ENCODE results near the gene CACNA1C.
"Not testable (repeated sequence)": the region's sequence is repeated elsewhere in the genome, so short reads cannot be mapped to it uniquely, and the experiment has no call there.

CACNA1C gene

DNA sequence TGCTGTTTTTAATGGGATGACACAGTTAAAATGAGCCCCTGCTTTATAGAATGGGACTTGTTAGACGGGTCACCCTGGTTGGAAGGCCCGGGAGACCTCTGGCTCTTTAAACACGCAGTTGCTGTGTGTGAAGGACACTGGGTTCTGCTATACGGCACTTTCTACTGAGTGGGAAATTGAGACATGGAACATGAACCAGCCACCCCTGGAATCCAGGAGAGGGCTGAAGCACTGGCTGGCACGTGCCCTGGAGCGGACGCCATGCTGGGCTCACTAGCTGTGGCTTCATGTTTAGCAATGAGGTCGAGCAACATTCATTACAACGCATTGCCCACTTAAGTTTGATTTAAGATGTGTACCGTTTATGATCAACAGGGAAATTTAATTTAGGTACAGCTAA, 23.9 kb downstream of the CACNA1C start:
- no peak for DNase-seq

DNA sequence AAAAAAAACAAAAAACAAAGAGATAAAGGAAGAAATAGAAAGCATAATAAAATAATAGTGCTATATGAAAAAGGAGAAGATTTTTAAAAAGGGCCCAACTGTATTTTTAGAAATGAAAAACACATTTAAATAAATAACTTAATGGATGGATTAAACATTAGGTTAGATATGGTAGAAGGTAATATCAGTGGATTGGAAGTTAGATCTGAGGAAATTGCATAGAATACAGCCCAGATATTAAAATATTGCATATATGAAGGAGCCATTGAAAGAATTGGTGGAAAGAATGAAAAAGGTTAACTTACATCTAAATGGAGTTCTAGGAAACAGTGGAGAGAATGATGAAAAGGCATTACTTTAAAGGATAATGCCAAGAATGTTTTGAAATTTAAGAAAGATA, 27.8 kb downstream of the CACNA1C start:
- DNase-seq = no peak

DNA sequence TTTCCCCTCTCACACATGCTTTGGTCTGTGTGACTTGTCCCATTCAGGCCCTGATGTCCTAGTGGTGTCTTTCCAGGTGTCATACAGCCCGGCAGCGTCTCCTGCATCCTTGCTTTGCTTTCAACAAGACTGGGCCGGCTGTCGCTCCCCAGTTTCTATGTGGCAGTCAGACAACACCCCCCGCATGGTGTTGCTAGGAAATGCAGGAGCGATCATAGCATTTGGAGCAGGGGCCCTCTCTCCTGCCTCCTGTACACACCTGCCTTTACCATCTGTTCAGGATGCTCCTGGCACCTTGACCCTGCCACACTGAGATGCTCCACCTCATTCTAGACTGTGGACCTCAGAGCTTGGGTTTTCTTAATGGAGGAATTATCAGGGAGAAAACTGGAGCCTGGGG, 29.5 kb downstream of the CACNA1C start:
- no peak for DNase-seq

DNA sequence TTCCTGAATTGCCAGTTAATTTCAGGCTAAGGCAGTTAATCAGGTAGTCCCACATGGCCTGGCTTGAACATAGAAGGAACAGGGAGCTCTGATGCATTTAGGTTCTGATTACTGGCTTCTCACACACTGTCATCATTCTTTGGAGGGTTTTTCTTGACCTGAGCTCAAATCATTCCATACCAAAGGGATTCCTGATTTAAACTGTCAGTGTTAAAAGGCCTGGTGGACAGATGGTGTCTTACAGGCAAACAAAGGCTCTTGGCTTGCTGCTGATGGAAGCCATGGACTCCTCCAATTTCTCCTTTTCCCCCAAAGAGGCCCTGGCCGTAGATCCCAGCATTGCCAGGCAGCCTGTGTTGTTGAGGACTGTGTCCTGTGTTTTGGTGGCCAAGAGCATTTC, 30.2 kb downstream of the CACNA1C start:
- no peak for DNase-seq

DNA sequence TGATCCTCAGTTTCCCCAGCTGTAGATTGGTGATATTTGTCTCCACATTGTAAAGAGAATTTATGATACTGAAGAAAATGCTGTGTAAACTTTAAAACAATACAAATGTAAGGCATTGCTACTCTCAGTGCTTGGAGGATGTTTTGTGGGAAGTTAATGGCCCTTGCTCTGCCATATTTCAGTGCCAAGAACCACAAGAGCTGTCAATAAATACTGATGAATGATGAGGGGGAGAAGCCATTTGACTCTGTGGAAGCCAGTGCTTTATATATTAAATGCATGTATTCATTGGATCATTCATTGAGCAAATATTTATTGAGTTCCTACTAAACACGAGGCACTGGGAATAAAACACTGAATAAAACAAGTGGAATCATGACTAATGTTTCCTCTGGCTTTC, 30.8 kb downstream of the CACNA1C start:
- no peak for DNase-seq

DNA sequence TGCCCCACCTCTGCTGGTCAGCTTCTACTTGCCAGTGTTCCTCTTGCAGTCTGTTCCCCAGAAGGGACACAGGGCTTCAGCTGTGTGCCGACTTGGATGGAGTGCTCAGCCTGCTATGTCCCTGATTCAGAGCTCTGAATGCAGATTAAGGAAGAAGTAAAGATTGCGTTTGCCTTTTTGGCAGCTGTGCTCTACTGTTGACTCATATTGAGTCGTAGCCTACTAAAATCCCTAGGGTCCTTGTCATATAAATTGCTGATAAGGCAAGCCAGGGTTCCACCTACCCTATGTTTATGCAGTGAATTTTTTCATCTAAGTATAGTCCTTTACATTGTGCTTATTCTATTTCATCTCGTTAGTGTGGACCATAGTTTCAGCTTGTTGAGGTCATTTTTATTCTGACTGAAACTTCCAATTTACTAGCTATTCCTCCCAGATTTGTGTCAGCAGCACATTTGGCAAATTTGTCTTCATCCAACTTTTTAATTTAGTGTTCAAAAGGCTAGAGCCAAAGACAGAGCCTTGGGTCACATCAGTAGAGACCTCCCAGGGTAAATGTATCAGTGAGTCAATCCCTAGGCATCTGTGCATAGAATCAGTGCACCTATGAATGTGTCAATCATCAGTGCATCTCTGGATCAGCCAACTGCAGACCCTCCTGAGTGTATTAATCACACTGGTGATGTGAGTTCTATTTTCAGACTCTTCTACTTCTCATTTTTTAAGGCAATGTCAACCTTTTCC, 31.9 kb downstream of the CACNA1C start:
- no peak for DNase-seq

DNA sequence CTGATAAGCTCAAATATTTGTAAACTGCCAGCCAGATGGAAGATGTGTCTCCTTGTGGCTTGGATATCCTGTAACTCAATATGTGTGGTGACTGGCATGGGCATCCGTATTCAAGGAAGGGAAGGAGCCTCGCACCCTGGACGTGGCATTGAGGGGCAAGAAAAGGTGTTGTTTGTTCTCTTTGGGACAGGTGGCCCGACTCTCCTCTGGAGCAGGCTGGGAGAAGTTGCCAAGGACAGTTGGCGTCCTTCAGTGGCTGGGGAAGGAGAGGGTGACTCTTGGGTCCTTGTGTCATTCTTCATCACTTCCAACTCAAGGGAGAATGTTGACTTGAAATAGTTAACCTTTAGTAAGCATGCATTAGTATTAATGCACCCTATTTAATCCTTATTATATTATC, 39.6 kb downstream of the CACNA1C start:
- DNase-seq = no peak

DNA sequence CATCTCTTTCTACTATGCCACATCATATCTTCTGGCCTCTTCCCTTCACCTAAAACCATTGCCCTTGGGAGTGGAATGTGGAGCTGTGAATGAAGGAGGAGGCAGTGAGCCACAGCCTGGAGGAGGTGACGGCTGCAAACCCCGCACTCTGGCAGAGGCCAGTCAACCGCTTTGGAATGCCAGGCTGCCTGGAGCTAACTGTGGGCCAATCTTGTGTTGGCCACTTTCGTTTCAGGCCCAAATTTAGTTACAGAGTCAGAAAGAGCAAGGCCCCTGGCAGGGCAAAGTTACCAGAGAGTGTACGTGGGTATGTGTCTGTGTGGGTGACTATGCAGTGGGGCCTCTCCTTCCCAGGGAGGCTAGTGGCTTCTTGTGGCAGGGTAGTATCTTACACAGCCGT, 40.1 kb downstream of the CACNA1C start:
- DNase-seq = no peak

DNA sequence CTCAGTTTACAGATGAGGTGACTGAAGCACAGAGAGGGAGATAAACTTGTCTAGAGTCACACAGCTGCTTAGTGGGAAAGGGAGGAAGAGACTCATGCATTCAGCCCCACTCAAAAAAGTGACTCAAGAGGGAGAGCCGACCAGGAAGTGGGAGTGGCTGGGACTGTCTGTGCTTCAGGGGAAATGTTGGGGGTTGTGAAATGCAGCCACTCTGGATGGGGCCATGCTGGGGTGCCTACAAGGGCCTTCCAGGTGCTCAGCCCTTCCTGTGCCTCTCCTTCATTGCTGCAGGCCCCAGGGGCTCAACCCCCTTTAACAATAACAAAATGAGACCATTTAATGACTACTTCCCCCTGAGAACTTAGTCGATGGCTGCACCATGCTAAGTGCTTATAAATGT, 41.8 kb downstream of the CACNA1C start:
- DNase-seq = no peak

DNA sequence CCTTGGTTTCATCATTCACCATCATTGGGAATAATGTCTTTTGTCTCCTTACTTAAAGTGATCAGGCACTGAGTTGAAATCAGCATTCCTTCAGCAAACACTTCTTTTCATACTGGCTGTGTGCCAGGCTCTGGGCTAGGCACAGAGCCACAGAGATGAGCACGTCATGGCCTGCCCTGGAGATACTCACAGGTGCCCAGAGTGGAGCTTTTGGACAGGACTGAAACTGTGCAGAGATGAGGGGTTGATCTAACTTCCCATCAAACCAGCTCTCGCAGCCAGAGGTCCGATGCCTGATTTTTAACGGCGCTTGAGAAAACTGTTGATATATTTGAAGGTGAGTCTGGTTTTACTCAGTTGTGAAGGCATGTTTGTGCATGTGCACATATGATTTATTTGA, 43.1 kb downstream of the CACNA1C start:
- no peak for DNase-seq

DNA sequence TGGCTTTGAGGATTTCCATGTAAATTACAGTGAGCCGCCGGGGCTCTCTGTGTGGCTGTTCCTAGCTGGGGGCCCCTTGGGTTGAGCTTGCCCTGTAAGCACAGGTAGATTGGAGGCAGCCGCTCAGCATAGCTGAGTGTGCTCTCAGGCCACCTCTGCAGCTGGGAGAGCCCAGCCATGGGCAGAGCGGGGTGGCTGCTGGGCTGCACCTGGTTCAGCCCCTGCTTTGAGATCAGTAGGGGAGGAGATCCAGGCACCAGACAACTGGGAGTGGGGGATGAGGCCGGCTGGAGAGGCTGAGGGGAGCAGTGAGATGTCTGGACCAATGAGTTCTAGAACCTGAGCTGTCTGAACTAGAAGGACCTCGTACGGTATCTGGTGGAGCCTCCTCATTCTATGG, 44.8 kb downstream of the CACNA1C start:
- DNase-seq = no peak

DNA sequence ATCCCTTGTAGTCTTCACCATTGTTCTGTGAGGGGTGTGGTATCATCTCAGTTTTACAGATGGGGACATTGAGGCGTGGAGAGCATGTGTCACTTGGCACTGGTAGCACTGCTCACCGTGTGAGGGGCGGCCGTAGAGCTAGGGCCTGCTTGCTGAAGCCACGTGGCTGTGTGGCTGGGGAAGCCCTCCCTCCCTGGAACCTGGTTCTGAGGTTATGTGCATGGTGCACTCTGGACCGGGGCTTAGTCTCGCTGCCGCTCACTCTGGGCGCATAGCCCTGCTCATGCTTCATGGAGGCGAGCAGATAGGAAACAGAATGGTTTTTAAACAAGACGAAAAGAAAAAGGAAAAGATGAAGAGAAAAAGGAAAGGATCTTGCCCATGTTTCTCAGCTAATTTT, 46.1 kb downstream of the CACNA1C start:
- DNase-seq = no peak

DNA sequence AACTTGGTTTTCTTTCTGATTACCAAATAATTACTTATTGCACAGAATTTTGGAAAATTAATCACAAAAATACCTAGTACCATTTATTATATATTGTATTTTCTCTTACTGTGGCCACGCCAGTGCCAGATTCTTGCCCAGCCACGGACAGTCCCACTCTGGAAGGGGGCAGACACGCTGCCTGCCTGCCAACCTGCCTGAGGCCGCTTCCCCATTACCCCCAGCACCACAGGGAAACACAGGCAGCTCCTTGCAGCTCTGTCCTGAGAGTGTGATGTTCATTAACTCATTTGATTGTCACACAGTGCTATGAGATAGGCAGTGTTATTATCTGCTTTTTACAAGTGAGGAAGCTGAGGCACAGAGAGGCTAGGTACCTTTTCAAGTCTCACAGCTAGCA, 46.8 kb downstream of the CACNA1C start:
- DNase-seq = no peak

DNA sequence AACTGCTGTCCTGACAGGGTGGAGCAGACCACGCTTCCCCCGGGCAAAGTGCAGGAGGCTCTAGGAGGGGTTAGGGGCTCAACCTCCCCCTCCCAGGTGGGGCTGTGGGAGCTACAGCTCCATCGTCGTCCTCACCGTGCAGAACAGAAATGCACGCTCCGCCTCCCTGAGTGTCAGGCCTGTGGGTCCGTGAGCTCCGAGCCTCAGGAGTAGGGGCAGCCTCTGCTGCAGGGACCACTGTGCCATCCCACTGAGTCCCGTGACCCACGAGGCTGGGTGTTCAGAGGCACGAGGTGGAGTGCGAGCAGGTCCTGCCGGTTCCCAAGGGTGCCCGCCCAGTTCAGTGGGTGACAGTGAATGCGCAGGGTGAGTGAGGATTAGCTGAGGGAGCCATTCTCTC, 48.6 kb downstream of the CACNA1C start:
- DNase-seq = no peak

DNA sequence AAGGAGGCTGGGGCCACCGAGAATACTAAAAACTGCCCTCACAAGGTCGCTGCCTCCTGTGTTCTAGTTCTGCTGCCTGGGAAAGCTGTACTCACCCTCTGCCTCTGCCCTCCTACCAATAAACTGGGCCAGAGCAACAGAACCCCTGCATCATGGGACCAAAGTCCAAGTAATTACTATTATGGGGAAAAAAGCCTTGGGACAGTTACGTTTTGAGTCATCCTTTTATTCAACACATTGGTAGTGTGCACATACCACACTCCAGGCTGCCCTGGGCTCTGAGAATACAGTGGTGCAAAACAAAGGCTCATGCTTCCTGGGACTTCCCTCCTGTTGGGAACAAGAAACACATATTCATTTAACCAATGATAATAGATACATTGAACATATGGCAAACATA, 49.0 kb downstream of the CACNA1C start:
- no peak for DNase-seq

DNA sequence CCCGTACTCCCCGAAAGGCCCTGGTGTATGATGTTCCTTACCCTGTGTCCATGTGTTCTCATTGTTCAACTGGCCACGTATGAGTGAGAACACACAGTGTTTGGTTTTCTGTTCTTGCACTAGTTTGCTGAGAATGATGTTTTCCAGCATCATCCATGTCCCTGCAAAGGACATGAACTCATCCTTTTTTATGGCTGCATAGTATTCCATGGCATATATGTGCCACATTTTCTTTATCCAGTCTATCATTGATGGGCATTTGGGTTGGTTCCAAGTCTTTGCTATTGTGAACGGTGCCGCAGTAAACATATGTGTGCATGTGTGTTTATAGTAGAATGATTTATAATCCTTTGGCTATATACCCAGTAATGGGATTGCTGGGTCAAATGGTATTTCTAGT, 49.9 kb downstream of the CACNA1C start:
- DNase-seq = not testable (repeated sequence)

DNA sequence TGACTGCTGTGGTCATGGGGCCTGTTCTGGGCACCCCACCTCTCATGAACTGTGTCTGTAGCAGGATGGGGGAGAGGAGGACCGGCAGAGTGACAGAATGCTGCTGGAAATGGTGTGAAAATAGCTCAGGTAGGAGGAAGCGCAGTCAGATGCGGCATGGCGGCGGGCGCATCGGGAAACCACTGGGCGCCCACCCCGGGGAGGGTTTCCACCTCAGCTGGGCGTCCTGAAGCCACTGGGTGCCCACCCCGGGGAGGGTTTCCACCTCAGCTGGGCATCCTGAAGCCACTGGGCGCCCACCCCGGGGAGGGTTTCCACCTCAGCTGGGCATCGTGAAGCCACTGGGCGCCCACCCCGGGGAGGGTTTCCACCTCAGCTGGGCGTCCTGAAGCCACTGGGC, 52.6 kb downstream of the CACNA1C start:
- not testable (repeated sequence) for DNase-seq

DNA sequence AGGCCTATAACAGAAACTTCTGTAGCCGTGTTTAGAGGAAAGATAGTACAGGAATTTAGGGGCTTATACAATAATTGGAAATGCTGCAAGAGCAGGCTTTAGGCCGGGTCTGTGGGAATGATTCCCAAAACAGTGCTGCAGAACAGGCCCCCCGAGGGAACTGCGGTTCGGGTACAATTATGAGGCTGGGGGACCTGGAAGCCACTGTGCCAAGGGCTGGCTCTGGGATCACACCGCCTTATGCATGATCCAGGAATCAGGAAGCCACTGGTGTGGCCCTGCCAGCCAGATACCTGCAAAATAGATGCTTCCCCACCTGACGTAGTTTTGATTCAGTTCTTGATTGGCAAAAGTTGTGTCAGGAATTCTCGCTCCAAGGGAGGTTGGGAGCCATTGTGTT, 55.4 kb downstream of the CACNA1C start:
- no peak for DNase-seq

DNA sequence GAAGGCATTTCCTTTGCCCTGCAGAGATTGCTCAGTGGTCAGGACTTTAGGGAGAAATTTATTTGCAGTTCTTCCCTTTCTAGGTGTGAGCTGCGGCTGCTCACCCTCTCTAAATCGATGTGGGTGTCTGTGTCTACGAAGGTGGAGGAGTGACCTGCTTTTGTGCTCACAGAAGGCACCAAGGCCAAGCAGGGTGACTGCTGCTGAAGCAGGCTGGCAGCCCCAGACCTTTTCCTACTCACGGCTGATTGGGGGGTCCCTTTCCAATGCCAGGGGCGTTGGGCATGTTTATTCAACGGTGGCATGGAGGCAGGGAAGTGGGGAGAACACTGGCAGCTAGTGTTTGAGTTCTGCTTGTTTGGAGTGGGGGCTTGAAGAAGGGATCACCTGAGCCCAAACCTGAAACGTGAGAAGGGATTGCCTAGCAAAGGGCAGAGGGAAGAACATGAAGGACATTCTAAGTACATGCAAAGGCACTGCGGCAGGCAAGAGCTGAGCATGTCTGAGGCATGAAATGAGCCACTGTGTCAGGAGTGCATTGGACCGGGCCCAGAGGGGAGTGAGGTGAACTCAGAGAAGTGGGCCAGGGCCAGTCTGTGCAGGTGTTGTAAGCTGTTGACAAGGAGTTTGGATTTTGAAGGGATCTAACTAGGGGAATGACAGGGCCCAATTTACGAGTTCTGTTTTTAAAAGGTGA, 56.3 kb downstream of the CACNA1C start:
- no peak for DNase-seq

DNA sequence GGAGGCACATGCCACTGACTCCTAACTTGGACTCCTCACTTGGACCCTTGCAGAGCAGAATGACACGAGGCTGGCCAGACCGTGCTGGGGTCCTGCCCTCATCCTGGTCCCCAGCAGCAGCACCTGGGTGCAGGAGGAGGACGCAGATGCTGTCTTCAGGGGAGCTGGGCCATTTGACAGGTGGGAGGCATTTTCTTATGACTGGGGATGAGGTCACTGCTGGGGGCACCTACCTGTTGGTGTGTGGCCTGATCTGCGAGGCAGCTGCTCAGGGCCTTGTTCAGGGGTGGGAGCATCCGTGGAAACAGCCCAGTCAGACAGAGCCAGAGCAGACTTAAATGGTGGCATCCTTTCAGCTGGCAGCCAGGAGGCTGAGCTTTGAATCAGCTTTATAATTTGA, 57.3 kb downstream of the CACNA1C start:
- DNase-seq = no peak

DNA sequence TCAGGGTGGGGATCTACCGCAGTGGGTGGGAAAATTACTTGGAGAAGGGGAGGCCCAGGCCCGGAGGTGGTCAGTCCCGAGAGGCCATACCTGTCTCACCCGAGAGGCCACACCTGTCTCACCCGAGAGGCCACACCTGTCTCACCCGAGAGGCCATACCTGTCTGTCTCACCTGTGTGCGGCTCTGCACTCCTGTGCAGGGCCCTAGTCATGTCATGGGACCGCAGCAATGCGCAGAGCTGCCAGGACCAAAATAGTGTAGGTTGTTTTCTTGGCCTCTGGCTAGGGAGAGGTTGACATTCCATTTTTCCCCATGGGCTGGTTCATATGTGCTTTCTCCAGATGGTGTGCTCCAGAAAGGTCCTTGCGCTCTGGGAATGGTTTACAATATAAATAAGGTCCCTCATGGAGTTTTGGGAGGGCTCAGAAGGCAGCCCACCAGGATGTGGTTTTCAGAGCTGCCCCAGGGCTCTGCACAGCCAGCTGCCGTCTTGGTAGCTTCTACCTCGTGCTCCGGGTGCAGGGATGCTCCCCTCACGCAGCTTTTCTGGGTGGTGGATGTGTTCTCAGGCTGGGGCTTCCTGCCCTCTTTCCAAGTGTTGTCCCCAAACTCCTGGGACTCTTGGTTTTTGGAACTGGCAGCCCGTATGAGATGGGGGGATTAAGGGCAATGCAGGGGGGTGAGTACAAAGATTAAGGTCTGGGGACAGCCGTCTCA, 58.2 kb downstream of the CACNA1C start:
- no peak for DNase-seq

DNA sequence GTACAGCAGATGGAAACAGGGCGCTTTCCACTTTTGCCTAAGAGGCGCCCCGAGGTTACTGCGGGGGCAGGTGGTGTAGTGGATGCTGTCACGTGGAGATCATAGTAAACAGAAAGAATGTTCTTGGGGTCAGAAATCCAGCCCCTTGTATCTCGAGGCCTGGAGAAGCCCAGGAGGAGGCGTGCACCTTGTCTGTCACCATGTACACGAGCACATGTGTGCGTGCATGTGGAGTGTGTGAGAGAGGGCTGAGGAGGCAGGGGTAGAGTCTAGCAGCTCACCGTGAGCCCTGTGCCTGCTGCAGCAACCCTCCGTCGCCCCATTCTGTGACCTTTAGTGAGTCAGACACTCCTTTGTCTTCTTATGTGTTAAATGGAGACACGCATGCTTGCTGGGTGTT, 59.0 kb downstream of the CACNA1C start:
- DNase-seq = no peak

DNA sequence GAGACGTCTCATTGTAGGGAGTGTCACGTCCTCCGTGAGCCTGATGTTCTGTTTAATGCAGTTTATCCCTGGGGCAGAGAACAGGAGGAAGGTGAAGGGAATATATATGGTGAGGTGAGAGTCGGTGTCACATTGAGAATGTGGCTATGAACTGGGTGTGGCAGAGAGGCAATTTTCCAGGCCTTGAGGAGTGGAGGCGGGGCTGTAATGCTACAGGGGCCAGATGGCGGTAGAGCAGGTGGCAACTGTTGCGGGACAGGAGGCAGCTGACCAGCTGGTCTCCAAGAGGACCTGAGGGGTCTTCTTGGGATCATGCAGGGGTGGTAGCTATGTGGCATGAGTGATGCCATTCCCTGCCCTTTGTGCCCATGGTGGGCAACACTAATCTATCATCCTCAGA, 59.6 kb downstream of the CACNA1C start:
- DNase-seq = no peak
